HPDE6-E6E7 (cell line): ENCODE data around the gene C19orf25.

Experiments
- DNase-seq: peaks from one replicate; pipeline ENCODE4 v3.0.0; 2011; ENCODE audit warnings: missing footprints; ENCODE audit errors: extremely low spot score

The C19orf25 gene

GRCh38 chr19:1496714-1497577, 17.9 kb upstream of the C19orf25 start:
- no peak for DNase-seq

DNA sequence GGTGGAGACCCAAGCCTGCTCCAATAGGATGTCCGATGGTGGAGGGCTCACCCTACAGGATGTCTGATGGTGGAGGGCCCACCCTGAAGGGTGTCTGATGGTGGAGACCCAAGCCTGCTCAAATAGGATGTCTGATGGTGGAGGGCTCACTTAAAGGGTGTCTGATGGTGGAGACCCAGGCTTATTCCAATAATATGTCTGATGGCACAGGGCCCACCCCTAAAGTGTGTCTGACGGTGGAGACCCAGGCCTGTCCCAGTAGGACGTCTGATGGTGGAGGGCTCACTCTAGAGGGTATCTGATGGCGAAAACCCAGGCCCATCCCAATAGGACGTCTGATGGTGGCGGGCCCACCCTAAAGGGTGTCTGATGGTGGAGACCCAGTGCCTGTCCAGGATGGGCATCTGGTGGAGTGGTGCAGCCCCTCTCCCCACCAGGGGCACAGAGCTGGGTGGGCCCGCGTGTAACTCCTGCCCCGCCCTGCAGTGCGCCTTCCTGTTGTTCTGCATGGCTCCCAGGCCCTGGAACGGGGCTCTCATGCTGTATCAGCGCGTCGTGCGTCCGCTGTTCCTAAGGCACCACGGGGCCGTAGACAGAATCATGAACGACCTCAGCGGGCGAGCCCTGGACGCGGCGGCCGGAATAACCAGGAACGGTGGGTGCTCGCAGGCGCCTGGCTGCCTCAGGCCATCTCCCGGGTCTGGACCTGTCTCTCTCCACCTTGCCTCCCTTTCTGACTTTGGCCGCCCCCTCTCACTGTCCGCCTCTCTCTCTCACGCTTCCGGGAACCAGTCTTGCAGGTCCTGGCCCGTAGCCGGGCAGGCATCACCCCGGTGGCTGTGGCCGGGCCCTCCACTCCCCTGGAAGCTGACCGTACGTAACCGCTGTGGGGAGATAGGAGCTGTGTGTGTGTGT, 17.0 kb upstream of the C19orf25 start:
- DNase-seq, result no peak

DNA sequence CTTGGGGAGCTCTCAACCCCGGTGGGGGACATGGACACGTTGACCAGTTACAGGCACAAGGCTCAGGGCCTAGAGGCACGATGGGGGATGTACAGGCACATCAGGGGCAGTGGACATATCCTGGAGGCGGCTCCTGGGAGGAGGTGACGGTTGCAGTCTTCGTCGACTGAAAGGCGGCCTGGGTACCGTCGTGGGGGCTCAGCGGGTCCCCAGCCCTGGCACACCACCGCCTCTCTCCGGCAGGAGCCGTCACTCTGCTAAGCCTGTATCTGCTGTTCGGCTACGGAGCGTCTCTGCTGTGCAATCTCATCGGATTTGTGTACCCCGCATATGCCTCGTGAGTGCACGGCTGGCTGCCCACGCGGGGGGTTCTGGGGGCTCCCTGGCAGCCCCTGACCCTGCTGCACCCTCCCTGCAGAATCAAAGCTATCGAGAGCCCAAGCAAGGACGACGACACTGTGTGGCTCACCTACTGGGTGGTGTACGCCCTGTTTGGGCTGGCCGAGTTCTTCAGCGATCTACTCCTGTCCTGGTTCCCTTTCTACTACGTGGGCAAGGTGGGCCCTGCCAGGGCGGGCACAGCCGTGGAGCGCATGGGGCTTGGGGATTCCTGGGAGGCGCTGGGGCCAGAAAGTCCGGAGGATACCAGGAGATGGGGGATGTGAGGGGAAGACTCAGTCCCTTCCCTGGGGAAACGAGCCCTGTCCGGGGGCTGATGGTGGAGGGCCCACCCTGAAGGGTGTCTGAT, 16.2 kb upstream of the C19orf25 start:
- no peak for DNase-seq

DNA sequence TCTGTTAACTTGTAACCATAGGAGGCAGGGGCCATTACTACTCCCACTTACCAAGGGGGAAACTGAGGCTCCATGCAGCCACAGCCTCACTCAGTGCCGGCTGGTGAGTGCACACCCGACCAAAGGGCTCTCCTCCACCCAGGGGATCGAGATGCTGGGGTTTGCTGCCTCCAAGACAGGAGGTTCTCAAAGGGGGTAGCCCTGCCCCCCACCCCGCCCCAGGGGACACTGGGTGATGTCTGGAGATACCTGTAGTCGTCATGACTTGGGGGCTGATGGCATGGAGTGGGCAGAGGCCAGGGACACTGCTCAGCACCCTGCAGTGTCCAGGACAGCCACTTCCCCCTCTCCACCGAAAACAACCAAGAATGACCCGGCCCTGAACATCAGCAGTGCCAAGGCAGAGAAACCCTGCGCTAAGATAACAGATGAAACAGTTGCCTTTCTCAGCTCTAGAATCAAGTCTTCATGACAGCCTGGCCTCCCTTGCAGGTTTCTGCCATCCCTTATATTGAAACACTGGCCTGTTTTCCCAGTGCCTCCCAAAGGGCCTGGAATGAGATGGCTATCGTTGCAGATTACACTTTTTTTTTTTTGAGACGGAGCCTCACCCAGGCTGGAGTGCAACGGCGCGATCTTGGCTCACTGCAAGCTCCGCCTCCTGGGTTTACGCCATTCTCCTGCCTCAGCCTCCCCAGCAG, 15.2 kb upstream of the C19orf25 start:
- no peak for DNase-seq

GRCh38 chr19:1492474-1493006, 13.5 kb upstream of the C19orf25 start:
- no peak for DNase-seq

DNA sequence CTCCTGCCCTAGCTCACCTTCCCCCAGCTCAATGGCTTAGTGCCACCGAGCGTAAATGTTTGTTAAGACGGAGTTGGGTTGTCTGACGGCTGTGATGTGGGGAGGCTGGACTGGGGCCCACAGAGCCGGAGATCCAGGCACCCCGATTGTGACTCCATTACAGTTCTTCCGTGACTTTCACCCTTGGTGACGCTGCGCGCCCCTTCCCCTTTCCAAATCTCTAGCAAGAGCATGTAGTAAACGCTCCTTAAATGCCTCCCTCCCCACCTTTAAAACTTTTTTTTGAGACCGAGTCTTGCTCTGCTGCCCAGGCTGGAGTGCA, 12.8 kb upstream of the C19orf25 start:
- no peak for DNase-seq

DNA sequence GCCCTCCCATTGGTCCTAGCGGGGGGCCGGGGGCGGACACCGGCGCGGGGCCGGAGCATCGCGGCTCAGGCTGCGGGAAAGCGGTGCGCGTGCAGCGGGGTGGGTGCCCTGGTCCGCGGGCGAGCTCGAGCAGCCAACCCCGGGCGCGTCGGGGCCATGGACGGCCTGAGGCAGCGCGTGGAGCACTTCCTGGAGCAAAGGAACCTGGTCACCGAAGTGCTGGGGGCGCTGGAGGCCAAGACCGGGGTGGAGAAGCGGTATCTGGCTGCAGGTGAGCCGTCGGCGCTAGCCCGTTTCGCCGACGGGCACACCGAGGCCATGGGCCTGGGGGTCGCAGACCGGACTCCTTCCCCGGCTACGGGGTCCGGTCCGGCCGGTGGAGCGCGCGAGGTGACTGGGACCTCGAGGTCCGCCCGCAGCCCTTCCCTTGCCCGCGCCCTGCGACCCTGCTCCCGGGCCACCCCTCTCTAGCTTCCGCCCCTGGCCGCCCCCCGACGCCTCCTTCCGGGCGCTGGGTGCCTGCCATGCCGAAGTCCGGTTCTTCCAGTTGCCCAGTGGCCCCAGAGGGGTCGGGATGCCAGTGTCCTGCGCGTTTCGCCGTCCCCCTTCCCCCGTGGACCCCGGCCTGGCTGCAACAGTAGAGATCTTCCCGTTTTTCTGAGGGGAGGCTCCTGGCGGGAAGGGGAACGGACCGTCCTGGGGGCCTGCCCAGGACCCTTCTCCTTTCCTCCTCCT, 12.3 kb upstream of the C19orf25 start, which contains the start of gene REEP6:
Gene REEP6, plus strand, starts transcription at position 68 of the 735 bp plus-strand sequence. Its CDS starts 89 bp downstream, at position 157.
- no peak for DNase-seq

- DNase-seq, result peak; percentile 92
These were observed 11.5 kb upstream of the C19orf25 start, which contains the start of gene PCSK4 for GRCh38 chr19:1490311-1491113. PCSK4 (minus strand) TSS chr19:1490350; CDS start chr19:1490346, 4 bp downstream.

GRCh38 chr19:1489463-1490310, 10.7 kb upstream of the C19orf25 start:
- no peak for DNase-seq

DNA sequence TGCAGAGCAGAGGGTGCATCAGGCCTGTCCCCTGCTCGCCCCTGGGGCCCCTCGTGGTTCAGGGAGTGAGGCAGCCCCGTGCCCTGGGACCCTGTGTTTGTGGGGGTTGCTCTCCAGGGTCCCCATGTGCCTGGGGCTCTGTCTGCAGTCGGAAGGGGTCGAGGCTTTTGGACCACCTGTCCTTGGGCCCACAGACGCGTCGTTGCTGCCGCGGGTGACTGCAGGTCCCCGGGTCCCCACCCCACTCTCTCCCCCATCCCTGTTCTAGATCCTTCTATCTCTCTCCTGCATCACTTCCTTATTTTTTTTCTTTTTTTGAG, 9.2 kb upstream of the C19orf25 start:
- DNase-seq, result no peak

GRCh38 chr19:1487576-1488281, 8.7 kb upstream of the C19orf25 start:
- no peak for DNase-seq

DNA sequence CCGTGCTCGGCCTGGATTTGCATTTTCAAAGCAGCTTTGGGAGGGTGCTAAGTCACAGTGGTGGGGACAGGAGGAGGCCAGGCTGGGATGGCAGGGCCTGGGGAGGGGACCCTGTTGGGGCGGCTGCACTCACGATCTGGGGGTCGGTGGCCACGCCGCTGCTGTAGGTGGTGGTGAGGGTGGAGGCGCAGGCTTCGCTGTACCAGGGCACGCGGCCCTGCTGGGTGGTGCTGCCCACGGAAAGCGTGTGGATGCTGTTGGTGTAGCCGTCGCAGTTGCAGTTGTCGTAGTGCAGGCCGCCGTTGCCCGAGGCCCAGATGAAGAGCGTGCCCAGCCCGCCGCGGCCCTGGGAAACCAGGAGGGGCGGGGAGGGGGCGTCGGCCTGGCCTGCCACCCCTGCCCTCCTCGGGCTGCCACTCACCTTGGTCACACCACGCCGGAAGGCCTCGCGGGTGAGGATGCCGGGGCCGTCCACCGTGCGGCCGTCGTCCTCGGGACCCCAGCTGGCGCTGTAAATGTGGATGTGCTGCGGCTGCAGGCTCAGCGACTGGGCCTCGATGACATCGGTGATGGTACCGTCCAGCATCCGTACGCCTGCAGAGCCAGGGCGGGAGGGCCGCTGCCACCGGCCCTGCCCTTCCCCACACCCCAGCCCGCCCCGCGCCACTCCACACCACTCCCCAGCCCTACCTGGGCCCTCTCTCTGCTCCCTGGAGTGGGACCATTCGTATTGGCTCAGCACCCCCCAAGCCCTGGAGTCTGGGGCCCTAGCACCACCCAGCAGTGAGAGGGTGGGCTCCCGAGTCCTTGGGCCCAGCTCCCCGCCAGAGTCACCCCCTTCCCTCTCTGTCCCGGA, 7.9 kb upstream of the C19orf25 start:
- no peak for DNase-seq

- DNase-seq, result no peak
These were observed 5.0 kb upstream of the C19orf25 start for GRCh38 chr19:1483979-1484428.

GRCh38 chr19:1483131-1483978, 4.3 kb upstream of the C19orf25 start:
- DNase-seq, result no peak

GRCh38 chr19:1482361-1483130, 3.5 kb upstream of the C19orf25 start:
- no peak for DNase-seq
